GM06990 (cell line): ENCODE data around the gene MYO18A.

Source experiments
- DNase-seq: peaks from one replicate; pipeline ENCODE4 v3.0.0-alpha.2; 2011; ENCODE audit not compliant: insufficient read length; ENCODE audit errors: extremely low read depth
- H3K27me3 ChIP-seq: replicated peaks from 2 replicates; pipeline ENCODE4 v1.6.0; 2011; ENCODE audit warnings: low read length; ENCODE audit not compliant: control insufficient read depth, insufficient read depth
- H3K36me3 ChIP-seq: 2 replicates; pipeline ENCODE4 v1.5.1; 2011; ENCODE audit warnings: low read length; ENCODE audit not compliant: control insufficient read depth, insufficient read depth
- H3K4me3 ChIP-seq: replicated peaks from 2 replicates; pipeline ENCODE4 v1.5.1; 2011; ENCODE audit warnings: low read depth, mild to moderate bottlenecking, control low read depth, low read length
- TF ChIP-seq, protein P1 (sequence below): IDR thresholded peaks from 2 replicates; pipeline ENCODE4 v1.5.1; 2011; ENCODE audit warnings: low read length, control low read depth, mild to moderate bottlenecking, inconsistent platforms; ENCODE audit not compliant: insufficient read depth, poor library complexity, severe bottlenecking

MYO18A gene

DNA sequence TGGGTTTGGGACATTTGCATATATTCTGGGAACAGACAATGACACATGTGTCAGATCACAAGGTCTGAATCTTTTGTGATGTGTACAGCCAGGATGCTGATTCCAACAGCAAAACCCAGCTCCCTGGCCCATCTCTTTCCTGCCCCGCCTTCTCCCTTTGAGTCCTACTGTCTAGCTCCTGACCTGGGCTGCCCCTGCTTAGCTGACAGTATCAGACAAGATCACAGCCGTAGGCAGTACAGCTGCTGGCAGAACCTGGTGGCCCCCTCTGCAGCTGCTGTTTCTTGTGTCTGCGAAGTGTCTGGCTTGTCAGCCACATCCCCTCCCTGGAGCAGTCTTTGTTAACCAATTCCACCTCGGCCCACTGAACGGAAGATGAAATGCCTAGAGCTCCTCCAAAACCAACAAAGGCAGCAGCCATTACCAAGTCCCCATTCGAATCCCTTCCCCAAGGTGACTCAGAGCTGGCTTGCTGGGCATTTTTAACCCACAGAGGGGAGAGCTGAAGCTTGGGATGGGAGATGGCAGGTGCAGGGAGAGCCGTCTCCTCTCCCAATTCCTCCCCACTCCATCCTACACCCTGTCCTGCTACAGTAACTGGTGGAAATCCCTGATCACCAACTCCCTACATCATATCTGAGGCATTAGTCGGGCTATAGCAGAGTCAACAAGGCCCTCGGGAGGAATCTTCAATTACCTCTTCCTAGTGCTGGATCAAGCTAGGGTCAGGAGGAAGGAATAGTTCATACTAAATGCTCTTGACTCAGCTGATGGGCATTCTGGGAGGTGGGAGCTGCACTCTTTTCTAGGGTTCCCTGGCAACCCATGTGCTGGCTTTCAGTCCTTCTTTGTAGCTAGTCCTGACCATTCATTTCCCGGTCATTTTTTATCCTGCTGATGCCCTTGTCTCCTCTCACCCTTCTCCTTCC, 131.5 kb downstream of the MYO18A start:
- TF ChIP-seq, protein P1, sequence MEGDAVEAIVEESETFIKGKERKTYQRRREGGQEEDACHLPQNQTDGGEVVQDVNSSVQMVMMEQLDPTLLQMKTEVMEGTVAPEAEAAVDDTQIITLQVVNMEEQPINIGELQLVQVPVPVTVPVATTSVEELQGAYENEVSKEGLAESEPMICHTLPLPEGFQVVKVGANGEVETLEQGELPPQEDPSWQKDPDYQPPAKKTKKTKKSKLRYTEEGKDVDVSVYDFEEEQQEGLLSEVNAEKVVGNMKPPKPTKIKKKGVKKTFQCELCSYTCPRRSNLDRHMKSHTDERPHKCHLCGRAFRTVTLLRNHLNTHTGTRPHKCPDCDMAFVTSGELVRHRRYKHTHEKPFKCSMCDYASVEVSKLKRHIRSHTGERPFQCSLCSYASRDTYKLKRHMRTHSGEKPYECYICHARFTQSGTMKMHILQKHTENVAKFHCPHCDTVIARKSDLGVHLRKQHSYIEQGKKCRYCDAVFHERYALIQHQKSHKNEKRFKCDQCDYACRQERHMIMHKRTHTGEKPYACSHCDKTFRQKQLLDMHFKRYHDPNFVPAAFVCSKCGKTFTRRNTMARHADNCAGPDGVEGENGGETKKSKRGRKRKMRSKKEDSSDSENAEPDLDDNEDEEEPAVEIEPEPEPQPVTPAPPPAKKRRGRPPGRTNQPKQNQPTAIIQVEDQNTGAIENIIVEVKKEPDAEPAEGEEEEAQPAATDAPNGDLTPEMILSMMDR = no peak
- DNase-seq = no peak

GRCh38 chr17:29046473-29046839, 133.7 kb downstream of the MYO18A start:
- H3K4me3 ChIP-seq = no peak overlapping the region
- TF ChIP-seq, protein P1 = no peak
- no peak for DNase-seq

More for the DNA sequence above, 131.5 kb downstream of the MYO18A start:
- Histone ChIP-seq H3K27me3 (no peaks in the 10 kb centered on the region; the same call in 1 of the 2 replicates), H3K36me3 (no peaks in the 10 kb centered on the region), H3K4me3 (no peak overlapping the region)

GRCh38 chr17:29045734-29046472, 134.3 kb downstream of the MYO18A start:
- H3K4me3 ChIP-seq = no peak overlapping the region
- H3K36me3 ChIP-seq = no peaks in the 10 kb centered on the region
- H3K27me3 ChIP-seq = no peaks in the 10 kb centered on the region; the same call in 1 of the 2 replicates
- TF ChIP-seq, protein P1 = no peak
- no peak for DNase-seq

More at GRCh38 chr17:29046473-29046839, 133.7 kb downstream of the MYO18A start:
- no peaks in the 10 kb centered on the region; the same call in 1 of the 2 replicates for H3K27me3 ChIP-seq
- no peaks in the 10 kb centered on the region for H3K36me3 ChIP-seq

DNA sequence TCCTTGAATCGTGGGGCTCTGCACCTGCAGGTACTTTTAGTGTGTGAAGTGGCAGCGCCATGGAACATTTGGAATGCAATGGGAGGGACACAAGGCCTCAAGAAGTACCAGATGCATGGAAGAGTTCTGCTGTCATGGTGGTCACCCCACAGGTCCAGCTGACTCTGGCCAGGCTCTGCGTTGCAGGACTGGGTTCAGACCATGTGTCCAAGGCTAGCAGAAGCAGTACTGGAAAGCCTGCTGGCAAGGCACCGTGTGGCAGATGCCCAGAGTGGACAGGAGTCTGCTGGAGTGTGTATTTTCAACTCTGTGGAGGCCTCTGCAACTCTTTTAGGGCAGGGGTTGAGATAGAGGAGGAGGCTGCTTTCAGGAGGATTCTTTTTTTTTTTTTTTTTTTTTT, 135.2 kb downstream of the MYO18A start:
- no peaks in the 10 kb centered on the region for H3K36me3 ChIP-seq
- H3K27me3 ChIP-seq = no peaks in the 10 kb centered on the region; the same call in 1 of the 2 replicates
- TF ChIP-seq, protein P1 = no peak
- no peak for DNase-seq
- no peak overlapping the region for H3K4me3 ChIP-seq

DNA sequence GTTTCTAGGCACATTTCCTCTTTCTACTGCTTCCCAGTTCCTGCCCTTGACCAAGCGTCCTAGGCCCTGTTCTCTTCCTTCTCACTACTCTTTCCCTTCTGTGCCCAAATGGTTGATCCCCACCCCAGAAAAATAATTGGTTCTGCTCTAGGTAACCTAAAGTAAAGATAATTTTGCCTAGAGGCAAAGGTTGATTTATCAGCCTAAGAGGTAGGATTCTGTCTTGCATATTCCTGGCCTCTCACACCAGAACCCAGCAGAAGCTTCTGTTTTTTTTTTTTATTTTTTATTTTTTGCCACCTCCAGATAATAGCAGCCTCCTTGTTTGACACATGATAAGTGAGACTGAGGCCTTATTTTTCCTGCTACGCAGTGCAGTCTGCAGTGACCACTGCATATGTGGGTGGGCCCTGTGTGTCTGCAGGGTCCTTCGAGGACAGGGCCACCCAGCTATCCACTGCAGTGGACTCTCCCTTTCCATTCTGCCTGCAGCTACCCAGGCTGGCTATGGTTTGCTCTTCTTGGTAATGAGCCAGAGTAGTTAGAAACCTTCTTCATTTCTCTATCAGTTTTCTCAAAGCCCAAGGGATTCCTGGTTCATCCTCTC, 136.6 kb downstream of the MYO18A start:
- no peak for DNase-seq
- TF ChIP-seq, protein P1 = no peak
- no peaks in the 10 kb centered on the region for H3K36me3 ChIP-seq
- no peak overlapping the region for H3K4me3 ChIP-seq
- no peaks in the 10 kb centered on the region; the same call in 1 of the 2 replicates for H3K27me3 ChIP-seq
